Measurements from ENCODE around the gene TAC4. TPM values are rescaled to one million over a fixed set of nuclear protein-coding genes. Genes with fewer than 3 reads are reported as not detected.

TAC4 gene
- total and polyA plus RNA-seq, 9 of the 15 experiments (the other 6 are each of a cell fraction or from before 2014, with no cell fraction given), result 0.17 TPM; not detected in 8

DNA sequence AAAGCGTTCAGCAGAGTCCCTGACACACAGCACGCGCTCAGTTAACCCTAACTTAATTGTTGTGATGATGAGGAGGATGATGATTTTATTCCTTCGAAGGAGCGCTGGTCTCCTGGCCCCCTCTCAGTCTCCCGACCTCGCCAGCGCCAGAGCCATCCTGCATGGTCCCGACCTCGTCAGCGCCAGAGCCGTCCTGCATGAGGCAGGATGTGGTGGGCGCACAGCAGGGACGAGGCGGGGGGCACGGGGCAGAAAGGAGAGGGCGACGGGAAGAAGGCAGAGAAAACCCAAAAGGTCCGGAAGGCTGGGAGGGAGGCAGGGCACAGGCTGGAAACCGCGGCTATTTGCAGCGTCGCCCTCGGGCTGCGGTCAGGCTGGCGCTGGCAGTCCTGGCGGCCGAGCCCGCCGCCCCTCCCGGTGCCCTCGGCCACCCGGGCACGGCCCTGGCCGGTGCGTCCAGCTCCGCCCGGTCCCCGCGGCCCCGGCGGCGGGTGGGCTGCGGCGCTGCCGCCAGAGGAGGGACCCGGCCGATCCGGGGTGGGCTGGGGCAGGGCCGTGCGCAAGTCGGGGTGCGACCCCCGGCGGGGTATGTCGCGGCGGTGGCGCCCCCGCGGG, 3.0 kb upstream of the TAC4 start (continued):
- TF ChIP-seq MXI1 (IDR thresholded peaks at IDR 0.05; ENCODE audit: low read depth, low read length) (no peak), ZNF133 (CRISPR knock-in tag; IDR thresholded peaks at IDR 0.05) (no peak), PCBP1 (IDR thresholded peaks at IDR 0.05; ENCODE audit: low read depth, low read length, poor library complexity, severe bottlenecking) (peak; percentile 16), KLF10 (CRISPR knock-in tag; IDR thresholded peaks at IDR 0.05) (no peak), HDAC6 (IDR thresholded peaks at IDR 0.05; ENCODE audit: low read depth, low read length) (no peak)

DNA sequence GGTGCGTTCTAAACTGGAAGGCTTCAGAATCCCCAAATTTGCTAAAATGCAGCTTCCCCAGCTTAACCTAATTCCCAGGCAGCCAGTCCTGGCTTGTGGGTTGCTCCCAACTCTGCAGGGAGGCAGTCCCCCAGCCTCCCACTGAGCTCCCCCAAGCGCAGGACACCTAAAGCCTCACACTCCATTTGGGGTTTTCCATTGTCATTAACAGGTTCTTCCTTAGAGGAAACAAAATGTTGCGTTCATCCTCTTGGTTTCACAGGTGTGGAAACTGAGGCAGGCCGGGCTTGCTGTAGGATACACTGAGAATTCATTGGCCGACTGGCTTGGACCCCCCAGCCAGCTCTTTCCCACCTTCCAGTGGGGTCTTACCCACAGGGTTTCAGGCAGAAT, 2.3 kb upstream of the TAC4 start:
- Histone ChIP-seq H3K9ac (ENCODE audit: insufficient read depth in 1 of 2, low read depth in 2 of 2, low read length in 2 of 2) (no peak overlapping the region), H3K27ac (ENCODE audit: extremely low read depth, low read depth, low read length) (no peak overlapping the region), H3K4me3 (no peak overlapping the region), H3K9me3 (replicated peaks; ENCODE audit: control insufficient read depth, insufficient read depth, low read depth, low read length) (no peaks in the 10 kb centered on the region), H3K27me3 (ENCODE audit: control insufficient read depth in 2 of 2, insufficient read depth in 2 of 2, low read length in 2 of 2) (peaks cover 3 to 24% of the 10 kb centered on the region in 2 experiments; a peak in 4 of 5 replicates), H2AFZ (ENCODE audit: low read depth, low read length) (no peak overlapping the region), H3K36me3 (ENCODE audit: control insufficient read depth, insufficient read depth, low read length) (no peaks in the 10 kb centered on the region), H4K20me1 (replicated peaks; ENCODE audit: control insufficient read depth, insufficient read depth, low read length) (0 out of 2 replicates have a peak, but pooled peaks cover 7% of the 10 kb centered on the region), H3K4me2 (ENCODE audit: insufficient read depth, low read length) (no peak overlapping the region), H3K4me1 (replicated peaks in 1 of 2; ENCODE audit: control insufficient read depth in 2 of 2, insufficient read depth in 2 of 2, low read length in 2 of 2) (peaks cover 4 to 15% of the 10 kb centered on the region in 2 experiments; a peak in 3 of 5 replicates), H3K79me2 (ENCODE audit: control insufficient read depth, insufficient read depth, low read length) (no peaks in the 10 kb centered on the region), H3K9me1 (ENCODE audit: control insufficient read depth, insufficient read depth, low read length) (no peaks in the 10 kb centered on the region)
- intact Hi-C loops (cut with micrococcal nuclease) (loop anchor here (2.0 to 5.0 kb wide), 2 partner anchors 143 to 281 kb away; partner anchors contain the start of gene SLC35B1), in situ Hi-C loops (cut with MboI) (no loop called here)
- ChIA-PET CTCF (ENCODE audit: low intra/inter-chr PET ratio) (interaction anchor here (1.3 kb wide), 1 partner anchor 293 kb away, joined by 5 read pairs; no protein-coding TSS in a partner anchor), POLR2A (interaction anchor here (0.7 to 1.5 kb wide), 5 partner anchors 9 to 278 kb away, joined by 3 to 9 read pairs (median 4); no protein-coding TSS in a partner anchor)
- WGBS (ENCODE audit: insufficient coverage, low coverage, missing lambda C conversion rate), result 67% methylated on average over 5 of the region's 5 CpGs
- FAIRE-seq, result no peak
- no peak for DNase-seq (ENCODE audit: extremely low read depth in 1 of 4, low spot score in 3 of 4)
- no TSS peak for BruUV-seq (replicated peaks)
- no peak for ATAC-seq
- TF ChIP-seq ZNF124 (CRISPR knock-in tag; IDR thresholded peaks at IDR 0.05) (no peak), SNRNP70 (optimal IDR thresholded peaks at IDR 0.05; ENCODE audit: low read depth, low read length) (no peak), TAF1 (IDR thresholded peaks at IDR 0.05; ENCODE audit: control insufficient read depth, extremely low read depth, insufficient read depth, low read length, severe bottlenecking) (no peak), ZBED1 (IDR thresholded peaks at IDR 0.05) (no peak)

Measured in K562 (cell line).